Neural cell (in vitro differentiated cells): ENCODE results near the gene HNRNPAB. TPM values are rescaled to one million over a fixed set of nuclear protein-coding genes. Genes with fewer than 3 reads are reported as not detected.

Source experiments
- H2AFZ ChIP-seq: fragments of 200-600, 300-800 bp; sonication (generic), shearing (Covaris generic); 2 replicates; pipeline ENCODE4 v1.6.0; 2014; ENCODE audit warnings: low read depth, mild to moderate bottlenecking, antibody characterized with exemption, low read length, moderate library complexity
- H3F3A ChIP-seq: fragments of 200-600 bp; shearing (Covaris generic); 2 replicates; pipeline ENCODE4 v1.6.1; 2016; ENCODE audit warnings: mild to moderate bottlenecking, moderate library complexity, mixed read lengths, antibody characterized with exemption, low read length; ENCODE audit not compliant: insufficient read depth, poor library complexity, severe bottlenecking
- H3K27ac ChIP-seq: fragments of 200-600, 300-800 bp; sonication (generic), shearing (Covaris generic); 2 replicates; pipeline ENCODE4 v1.5.1; 2014; ENCODE audit warnings: mild to moderate bottlenecking, low read length, moderate library complexity
- H3K27me3 ChIP-seq: fragments of 300-800, 200-600 bp; sonication (generic), shearing (Covaris generic); 2 replicates; pipeline ENCODE4 v1.6.0; 2014; ENCODE audit warnings: mild to moderate bottlenecking, low read depth, low read length, moderate library complexity; ENCODE audit not compliant: insufficient read depth
- H3K36me3 ChIP-seq: fragments of 300-800, 200-600 bp; sonication (generic), shearing (Covaris generic); 2 replicates; pipeline ENCODE4 v1.5.1; 2014; ENCODE audit warnings: mild to moderate bottlenecking, antibody characterized with exemption, low read length, moderate library complexity; ENCODE audit not compliant: insufficient read depth
- H3K4me2 ChIP-seq: fragments of 300-800, 200-600 bp; sonication (generic), shearing (Covaris generic); 2 replicates; pipeline ENCODE4 v1.6.0; 2014; ENCODE audit warnings: mild to moderate bottlenecking, low read length
- H3K4me3 ChIP-seq: fragments of 300-800, 200-600 bp; sonication (generic), shearing (Covaris generic); 2 replicates; pipeline ENCODE4 v1.5.1; 2014; ENCODE audit warnings: mild to moderate bottlenecking, low read length, moderate library complexity
- H3K79me2 ChIP-seq: fragments of 200-600 bp; shearing (Covaris generic); replicated peaks from 2 replicates; pipeline ENCODE4 v1.6.0; 2014; ENCODE audit warnings: mild to moderate bottlenecking, low read length, moderate library complexity; ENCODE audit not compliant: insufficient read depth
- H3K9ac ChIP-seq: fragments of 300-800, 200-600 bp; sonication (generic), shearing (Covaris generic); 2 replicates; pipeline ENCODE4 v1.6.1; 2016; ENCODE audit warnings: mild to moderate bottlenecking, low read length, mixed read lengths
- H3K9me2 ChIP-seq: fragments of 200-600 bp; shearing (Covaris generic); 2 replicates; pipeline ENCODE4 v1.6.1; 2016; ENCODE audit warnings: mild to moderate bottlenecking, low read length, mixed read lengths; ENCODE audit not compliant: insufficient read depth
- H3K9me3 ChIP-seq: fragments of 200-600, 300-800 bp; sonication (generic), shearing (Covaris generic); 2 replicates; pipeline ENCODE4 v1.6.1; 2016; ENCODE audit warnings: mild to moderate bottlenecking, mixed run types, low read length, moderate library complexity, mixed read lengths
- H4K20me1 ChIP-seq: fragments of 200-600 bp; shearing (Covaris generic); 2 replicates; pipeline ENCODE4 v1.6.1; 2016; ENCODE audit warnings: mild to moderate bottlenecking, mixed run types; ENCODE audit not compliant: insufficient read depth
- EP300 ChIP-seq: fragments of 450-650 bp; conservative IDR thresholded peaks from 2 replicates; pipeline ENCODE4 v1.6.1; 2014; ENCODE audit warnings: antibody characterized with exemption, mild to moderate bottlenecking, moderate library complexity; ENCODE audit not compliant: poor library complexity, severe bottlenecking
- EZH2 ChIP-seq: fragments of 200-600, 300-800 bp; shearing (Covaris generic), sonication (generic); IDR thresholded peaks from 2 replicates; pipeline ENCODE4 v1.6.1; 2014; ENCODE audit warnings: antibody characterized with exemption, low read length, borderline replicate concordance, mild to moderate bottlenecking; ENCODE audit not compliant: insufficient read depth, poor library complexity, severe bottlenecking
- MXI1 ChIP-seq: fragments of 450-650 bp; conservative IDR thresholded peaks from 2 replicates; pipeline ENCODE4 v1.6.1; 2014; ENCODE audit warnings: antibody characterized with exemption, mild to moderate bottlenecking; ENCODE audit not compliant: poor library complexity, severe bottlenecking
- POLR2AphosphoS5 ChIP-seq: IDR thresholded peaks from 2 replicates; pipeline ENCODE4 v1.6.1; 2012
- RAD21 ChIP-seq: fragments of 450-650 bp; conservative IDR thresholded peaks from 2 replicates; pipeline ENCODE4 v1.6.1; 2014; ENCODE audit warnings: antibody characterized with exemption, mild to moderate bottlenecking, moderate library complexity
- SMC3 ChIP-seq: fragments of 450-650 bp; conservative IDR thresholded peaks from 2 replicates; pipeline ENCODE4 v1.6.1; 2014; ENCODE audit warnings: antibody characterized with exemption, mild to moderate bottlenecking, moderate library complexity; ENCODE audit not compliant: poor library complexity
- TAF1 ChIP-seq: IDR thresholded peaks from 2 replicates; pipeline ENCODE4 v1.6.1; 2012; ENCODE audit warnings: low read depth
- polyA plus RNA-seq: library from polyadenylated mRNA; depleted of rRNA; stranded (reverse); fragments of >200 nt; gene quantifications from 2 replicates; pipeline ENCODE4 v1.2.3, GENCODE V29; 2014
- TF ChIP-seq, protein P1 (sequence below): IDR thresholded peaks from 2 replicates; pipeline ENCODE4 v1.6.1; 2012; ENCODE audit warnings: borderline replicate concordance
- TF ChIP-seq, protein P2 (sequence below): fragments of 450-650 bp; IDR thresholded peaks from 2 replicates; pipeline ENCODE4 v1.5.1; 2014; ENCODE audit warnings: antibody characterized with exemption, mild to moderate bottlenecking, moderate library complexity; ENCODE audit not compliant: poor library complexity, severe bottlenecking

HNRNPAB gene
- polyA plus RNA-seq, 1 donor from 2014 or later = 129 TPM

DNA sequence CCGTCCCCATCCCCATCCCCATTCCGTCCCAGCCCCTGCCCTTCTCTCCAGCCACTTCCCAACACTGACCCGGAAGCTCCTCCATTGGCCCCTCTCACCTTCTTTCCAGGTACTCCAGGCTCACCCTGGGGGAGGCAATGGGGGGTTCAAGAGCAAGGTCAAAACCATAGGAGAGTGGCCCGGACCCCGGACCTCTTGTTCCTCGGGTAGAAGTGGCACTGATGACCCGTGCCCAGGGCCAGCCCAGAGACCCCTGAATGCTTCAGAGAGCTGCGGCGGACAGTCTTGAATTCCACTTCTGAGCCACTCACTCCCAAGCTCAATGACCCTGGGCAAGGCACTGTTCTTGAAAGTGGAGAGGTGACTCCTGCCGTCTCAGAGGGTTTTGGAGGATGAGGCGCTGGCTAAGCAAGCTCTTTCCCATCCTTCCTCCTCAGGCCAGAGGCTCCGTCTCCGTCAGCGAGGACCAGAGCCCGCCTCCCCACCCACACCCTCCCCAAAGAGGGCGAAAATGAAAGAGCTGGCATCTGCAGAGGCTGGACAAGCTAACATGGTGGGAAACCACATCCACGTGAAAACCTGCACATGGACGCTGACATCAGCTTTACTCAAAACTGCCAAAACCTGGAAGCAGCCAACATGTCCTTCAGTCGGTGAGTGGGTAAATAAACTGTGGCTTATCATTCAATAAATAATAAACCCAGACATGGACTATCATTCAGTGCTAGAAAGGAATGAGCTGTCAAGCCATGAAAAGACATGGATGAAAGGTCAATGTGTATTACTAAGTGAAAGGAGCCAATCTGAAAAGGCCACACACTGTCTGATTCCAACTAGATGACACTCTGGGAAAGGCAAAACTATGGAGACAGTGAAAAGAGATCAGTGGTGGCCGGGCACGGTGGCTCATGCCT is 55.5 kb downstream of the HNRNPAB start:
- Histone ChIP-seq H3K27me3 (no peaks in the 10 kb centered on the region), H3K4me3 (no peak overlapping the region), H3K9ac (no peak overlapping the region), H3K9me2 (no peaks in the 10 kb centered on the region), H3K9me3 (no peaks in the 10 kb centered on the region), H3K4me2 (no peak overlapping the region), H4K20me1 (no peaks in the 10 kb centered on the region), H3K27ac (no peak overlapping the region), H3K36me3 (no peaks in the 10 kb centered on the region), H3F3A (no peaks in the 10 kb centered on the region), H3K79me2 (no peaks in the 10 kb centered on the region), H2AFZ (no peak overlapping the region)
- no peak for TF ChIP-seq POLR2AphosphoS5
- no peak for TF ChIP-seq RAD21
- TF ChIP-seq EP300 = no peak
- TF ChIP-seq SMC3 = no peak
- no peak for TF ChIP-seq MXI1
- no peak for TF ChIP-seq EZH2
- TF ChIP-seq, protein P1, sequence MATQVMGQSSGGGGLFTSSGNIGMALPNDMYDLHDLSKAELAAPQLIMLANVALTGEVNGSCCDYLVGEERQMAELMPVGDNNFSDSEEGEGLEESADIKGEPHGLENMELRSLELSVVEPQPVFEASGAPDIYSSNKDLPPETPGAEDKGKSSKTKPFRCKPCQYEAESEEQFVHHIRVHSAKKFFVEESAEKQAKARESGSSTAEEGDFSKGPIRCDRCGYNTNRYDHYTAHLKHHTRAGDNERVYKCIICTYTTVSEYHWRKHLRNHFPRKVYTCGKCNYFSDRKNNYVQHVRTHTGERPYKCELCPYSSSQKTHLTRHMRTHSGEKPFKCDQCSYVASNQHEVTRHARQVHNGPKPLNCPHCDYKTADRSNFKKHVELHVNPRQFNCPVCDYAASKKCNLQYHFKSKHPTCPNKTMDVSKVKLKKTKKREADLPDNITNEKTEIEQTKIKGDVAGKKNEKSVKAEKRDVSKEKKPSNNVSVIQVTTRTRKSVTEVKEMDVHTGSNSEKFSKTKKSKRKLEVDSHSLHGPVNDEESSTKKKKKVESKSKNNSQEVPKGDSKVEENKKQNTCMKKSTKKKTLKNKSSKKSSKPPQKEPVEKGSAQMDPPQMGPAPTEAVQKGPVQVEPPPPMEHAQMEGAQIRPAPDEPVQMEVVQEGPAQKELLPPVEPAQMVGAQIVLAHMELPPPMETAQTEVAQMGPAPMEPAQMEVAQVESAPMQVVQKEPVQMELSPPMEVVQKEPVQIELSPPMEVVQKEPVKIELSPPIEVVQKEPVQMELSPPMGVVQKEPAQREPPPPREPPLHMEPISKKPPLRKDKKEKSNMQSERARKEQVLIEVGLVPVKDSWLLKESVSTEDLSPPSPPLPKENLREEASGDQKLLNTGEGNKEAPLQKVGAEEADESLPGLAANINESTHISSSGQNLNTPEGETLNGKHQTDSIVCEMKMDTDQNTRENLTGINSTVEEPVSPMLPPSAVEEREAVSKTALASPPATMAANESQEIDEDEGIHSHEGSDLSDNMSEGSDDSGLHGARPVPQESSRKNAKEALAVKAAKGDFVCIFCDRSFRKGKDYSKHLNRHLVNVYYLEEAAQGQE = no peak
- TF ChIP-seq, protein P2, sequence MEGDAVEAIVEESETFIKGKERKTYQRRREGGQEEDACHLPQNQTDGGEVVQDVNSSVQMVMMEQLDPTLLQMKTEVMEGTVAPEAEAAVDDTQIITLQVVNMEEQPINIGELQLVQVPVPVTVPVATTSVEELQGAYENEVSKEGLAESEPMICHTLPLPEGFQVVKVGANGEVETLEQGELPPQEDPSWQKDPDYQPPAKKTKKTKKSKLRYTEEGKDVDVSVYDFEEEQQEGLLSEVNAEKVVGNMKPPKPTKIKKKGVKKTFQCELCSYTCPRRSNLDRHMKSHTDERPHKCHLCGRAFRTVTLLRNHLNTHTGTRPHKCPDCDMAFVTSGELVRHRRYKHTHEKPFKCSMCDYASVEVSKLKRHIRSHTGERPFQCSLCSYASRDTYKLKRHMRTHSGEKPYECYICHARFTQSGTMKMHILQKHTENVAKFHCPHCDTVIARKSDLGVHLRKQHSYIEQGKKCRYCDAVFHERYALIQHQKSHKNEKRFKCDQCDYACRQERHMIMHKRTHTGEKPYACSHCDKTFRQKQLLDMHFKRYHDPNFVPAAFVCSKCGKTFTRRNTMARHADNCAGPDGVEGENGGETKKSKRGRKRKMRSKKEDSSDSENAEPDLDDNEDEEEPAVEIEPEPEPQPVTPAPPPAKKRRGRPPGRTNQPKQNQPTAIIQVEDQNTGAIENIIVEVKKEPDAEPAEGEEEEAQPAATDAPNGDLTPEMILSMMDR = no peak
- TF ChIP-seq TAF1 = no peak

Other genes starting within 250 kb of the HNRNPAB start
- gene PROP1, start 208.3 kb upstream of the HNRNPAB start, polyA plus RNA-seq = not detected in 2 replicates
- gene N4BP3, start 91.0 kb upstream of the HNRNPAB start, polyA plus RNA-seq = 4.6 and 5.8 TPM in 2 replicates
- gene RMND5B, start 73.5 kb upstream of the HNRNPAB start, polyA plus RNA-seq = 37.3 and 48.2 TPM in 2 replicates
- gene NHP2, start 50.6 kb upstream of the HNRNPAB start, polyA plus RNA-seq = 318 and 332 TPM in 2 replicates
- not detected in 2 replicates for gene GMCL2, start 17.2 kb upstream of the HNRNPAB start, polyA plus RNA-seq
- gene PHYKPL, start 28.3 kb downstream of the HNRNPAB start, polyA plus RNA-seq = 16.9 and 19.5 TPM in 2 replicates